Endothelial cell of umbilical vein (primary cell): ENCODE measurements around the gene DIP2C. TPM values are rescaled to one million over a fixed set of nuclear protein-coding genes. Genes with fewer than 3 reads are reported as not detected.

Experiments used
- BruUV-seq: library from RNA; stranded (reverse); fragments of 400-500 nt; replicated peaks from 2 replicates; lab custom pipeline; 2021; lab: Mats Ljungman, UMichigan
- CTCF ChIA-PET: fragments of 300-600, 350-600 bp; sonication (Branson Sonifier 250); formaldehyde crosslinking; loops from one replicate; lab custom pipeline; 2021; ENCODE audit warnings: antibody characterized with exemption, inconsistent platforms; lab: Charles Lee
- POLR2A ChIA-PET: fragments of 300-600, 350-600 bp; sonication (Branson Sonifier 250); formaldehyde crosslinking; loops from one replicate; lab custom pipeline; 2021; ENCODE audit warnings: antibody characterized with exemption, inconsistent platforms; lab: Charles Lee
- DNase-seq: peaks from one replicate; pipeline ENCODE4 v3.0.0-alpha.2; 2011; ENCODE audit warnings: low read depth, low spot score
- FAIRE-seq: peaks from 2 replicates; lab custom pipeline; 2011; peaks lifted over from hg19 to GRCh38; lab: Jason Lieb, UNC
- H2AFZ ChIP-seq: 2 replicates; pipeline ENCODE4 v1.6.0; 2012; ENCODE audit warnings: low read depth, low read length, control low read depth, inconsistent platforms
- H3K27ac ChIP-seq: 2 replicates; pipeline ENCODE4 v1.5.1; 2011; ENCODE audit warnings: low read depth, mild to moderate bottlenecking, control low read depth, low read length, moderate library complexity; ENCODE audit not compliant: insufficient read depth
- H3K27me3 ChIP-seq, 2 experiments: 2 replicates each; pipeline versions ENCODE4 v1.6.0 to v1.6.1; 2011; ENCODE audit warnings: low read length in 2 of 2, mixed read lengths in 1 of 2; ENCODE audit not compliant: control insufficient read depth in 2 of 2, insufficient read depth in 2 of 2
- H3K36me3 ChIP-seq, 2 experiments: 2 replicates in 1 of 2; 3 replicates in 1 of 2; pipeline ENCODE4 v1.5.1; 2011; ENCODE audit warnings: low read length in 2 of 2, mild to moderate bottlenecking in 1 of 2, moderate library complexity in 1 of 2; ENCODE audit not compliant: control insufficient read depth in 2 of 2, insufficient read depth in 2 of 2; ENCODE audit errors: extremely low read depth in 1 of 2
- H3K4me1 ChIP-seq: 3 replicates; pipeline ENCODE4 v1.5.1; 2011; ENCODE audit warnings: mild to moderate bottlenecking, low read length; ENCODE audit not compliant: control insufficient read depth, insufficient read depth; ENCODE audit errors: extremely low read depth
- H3K4me2 ChIP-seq: 2 replicates; pipeline ENCODE4 v1.6.1; 2011; ENCODE audit warnings: low read length, control low read depth, mixed read lengths; ENCODE audit not compliant: insufficient read depth
- H3K4me3 ChIP-seq, 3 experiments: fragments of 200-600 bp in 1 of 3; sonication (generic), shearing (Covaris generic) in 1 of 3; replicated peaks in 1 of 3; 2 replicates each; pipeline ENCODE4 v1.5.1; 2011 to 2016; ENCODE audit warnings: control low read depth in 3 of 3, low read length in 3 of 3, mild to moderate bottlenecking in 2 of 3, inconsistent platforms in 1 of 3, low read depth in 1 of 3, moderate library complexity in 1 of 3; ENCODE audit not compliant: insufficient read depth in 1 of 3
- H3K79me2 ChIP-seq: 2 replicates; pipeline ENCODE4 v1.6.0; 2012; ENCODE audit warnings: low read length, inconsistent platforms; ENCODE audit not compliant: control insufficient read depth, insufficient read depth
- H3K9ac ChIP-seq: replicated peaks from 2 replicates; pipeline ENCODE3; 2011; ENCODE audit warnings: low read length, control low read depth; ENCODE audit not compliant: insufficient read depth; ENCODE audit errors: extremely low read depth
- H3K9me1 ChIP-seq: replicated peaks from 3 replicates; pipeline ENCODE4 v1.6.0; 2011; ENCODE audit warnings: mild to moderate bottlenecking, low read length; ENCODE audit not compliant: control insufficient read depth, insufficient read depth; ENCODE audit errors: extremely low read depth
- H3K9me3 ChIP-seq: replicated peaks from 2 replicates; pipeline ENCODE4 v1.5.1; 2012; ENCODE audit warnings: low read length, inconsistent platforms; ENCODE audit not compliant: control insufficient read depth, insufficient read depth
- H4K20me1 ChIP-seq: replicated peaks from 2 replicates; pipeline ENCODE3; 2011; ENCODE audit warnings: mild to moderate bottlenecking, low read length; ENCODE audit not compliant: control insufficient read depth, insufficient read depth; ENCODE audit errors: extremely low read depth
- CTCF ChIP-seq, 2 donors: IDR thresholded peaks; 1 replicate in 1 of 2; 2 replicates in 1 of 2; pipeline ENCODE4 v1.5.1; 2011; ENCODE audit warnings: low read length in 2 of 2, mild to moderate bottlenecking in 2 of 2, moderate library complexity in 2 of 2, control low read depth in 1 of 2, inconsistent platforms in 1 of 2, low read depth in 1 of 2; ENCODE audit not compliant: insufficient read depth in 1 of 2; ENCODE audit errors: extremely low read depth in 1 of 2
- EZH2 ChIP-seq: IDR thresholded peaks from 2 replicates; pipeline ENCODE4 v1.6.1; 2012; ENCODE audit warnings: borderline replicate concordance, low read depth, mild to moderate bottlenecking, moderate library complexity, low read length, inconsistent platforms; ENCODE audit not compliant: severe bottlenecking
- FOS ChIP-seq: IDR thresholded peaks from 2 replicates; pipeline ENCODE4 v1.6.1; 2011; ENCODE audit warnings: mild to moderate bottlenecking, low read length, moderate library complexity, borderline replicate concordance; ENCODE audit not compliant: insufficient read depth
- GATA2 ChIP-seq: IDR thresholded peaks from 2 replicates; pipeline ENCODE4 v1.7.0; 2011; ENCODE audit warnings: low read depth, mild to moderate bottlenecking, moderate library complexity, mixed read lengths, low read length; ENCODE audit not compliant: insufficient read length, insufficient read depth
- JUN ChIP-seq: IDR thresholded peaks from 2 replicates; pipeline ENCODE4 v1.6.1; 2011; ENCODE audit warnings: borderline replicate concordance, low read depth; ENCODE audit not compliant: insufficient read length, insufficient read depth
- MAX ChIP-seq: IDR thresholded peaks from 2 replicates; pipeline ENCODE4 v1.6.1; 2011; ENCODE audit not compliant: insufficient read depth, insufficient read length
- MYC ChIP-seq: IDR thresholded peaks from one replicate; pipeline ENCODE4 v1.6.1; 2011; ENCODE audit warnings: mild to moderate bottlenecking, low read depth, low read length
- POLR2A ChIP-seq: IDR thresholded peaks from 2 replicates; pipeline ENCODE4 v1.6.1; 2012; ENCODE audit warnings: low read depth, mild to moderate bottlenecking, control low read depth, low read length
- POLR2AphosphoS5 ChIP-seq: IDR thresholded peaks from 2 replicates; pipeline ENCODE4 v1.6.1; 2012; ENCODE audit warnings: low read depth, mild to moderate bottlenecking, control low read depth, low read length, moderate library complexity; ENCODE audit not compliant: insufficient read depth
- dilution Hi-C: fragments of 300-500 bp; cut with MboI; formaldehyde crosslinking; loops from one replicate; pipeline ENCODE4 v1.15.0; 2019; ENCODE audit warnings: low sequenced_read_pairs; ENCODE audit not compliant: extremely low pct_ligation_motif_present
- intact Hi-C: fragments of 100-400 bp; cut with micrococcal nuclease; formaldehyde crosslinking; loops from one replicate; pipeline ENCODE4 v1.10.0; 2022
- polyA plus RNA-seq, 4 experiments: library from polyadenylated mRNA; depleted of rRNA in 3 of 4; stranded (reverse) in 3 of 4; unstranded in 1 of 4; fragments of >200 nt; gene quantifications; 2 replicates each; pipeline versions ENCODE4 v1.2.1 to v1.2.3, GENCODE V29; 2011 to 2012; ENCODE audit warnings: missing spikeins in 1 of 4
- total RNA-seq: library from RNA; stranded (reverse); gene quantifications from 2 replicates; pipeline ENCODE4 v1.2.3, GENCODE V29; 2021

DIP2C gene
- total and polyA plus RNA-seq, 2 donors (not counting 3 experiments of a cell fraction or from before 2014, with no cell fraction given): 3.6 to 10.7 TPM

- CTCF ChIA-PET: no interaction called here
- BruUV-seq: no TSS peak
Observed at GRCh38 chr10:734481-734880, 45.0 kb upstream of the DIP2C start.

More at GRCh38 chr10:734481-734880, 45.0 kb upstream of the DIP2C start:
- H3K27me3 ChIP-seq: peaks cover 0 to 1% of the 10 kb centered on the region in 2 experiments
- no peak overlapping the region for H3K27ac ChIP-seq
- no peak for DNase-seq
- H3K4me3 ChIP-seq: no peak overlapping the region
- H3K9me1 ChIP-seq: no peaks in the 10 kb centered on the region
- dilution Hi-C loops (no loop called here), intact Hi-C loops (no loop called here)
- POLR2A ChIA-PET: no interaction called here
- no peaks in the 10 kb centered on the region for H4K20me1 ChIP-seq
- H2AFZ ChIP-seq: no peak overlapping the region
- H3K79me2 ChIP-seq: no peaks in the 10 kb centered on the region
- no peak for FAIRE-seq
- H3K36me3 ChIP-seq: no peaks in the 10 kb centered on the region
- no peak for TF ChIP-seq EZH2
- TF ChIP-seq CTCF (IDR thresholded peaks at IDR 0.05; ENCODE audit: extremely low read depth in 1 of 2, insufficient read depth in 1 of 2, low read depth in 1 of 2, low read length in 2 of 2): no peak
- TF ChIP-seq POLR2A: no peak
- no peak for TF ChIP-seq JUN
- TF ChIP-seq FOS: no peak
- no peak for TF ChIP-seq POLR2AphosphoS5
- no peak for TF ChIP-seq MAX
- TF ChIP-seq GATA2: no peak
- no peak for TF ChIP-seq MYC
- no peaks in the 10 kb centered on the region for H3K9me3 ChIP-seq
- H3K4me1 ChIP-seq: no peaks in the 10 kb centered on the region
- no peak overlapping the region for H3K4me2 ChIP-seq
- H3K9ac ChIP-seq: no peak overlapping the region
